HG03196 (cell line): ENCODE results near the gene PSD4.

ENCODE experiments used
- ATAC-seq: cut with Tn5 transposase; IDR thresholded peaks from one replicate; pipeline ENCODE4 v1.9.1; 2021; ENCODE audit not compliant: unreplicated experiment

Gene PSD4

GRCh38 chr2:113167115-113167932 lies 6.4 kb upstream of the PSD4 start:
- ATAC-seq = no peak

GRCh38 chr2:113167962-113168340 lies 5.8 kb upstream of the PSD4 start:
- no peak for ATAC-seq

GRCh38 chr2:113169002-113169530 lies 4.7 kb upstream of the PSD4 start:
- ATAC-seq = no peak

- no peak for ATAC-seq
Measured at GRCh38 chr2:113169586-113169985, 4.2 kb upstream of the PSD4 start.

- ATAC-seq = no peak
Measured at GRCh38 chr2:113171334-113172075, 2.3 kb upstream of the PSD4 start.

GRCh38 chr2:113172721-113173541 lies 840 bp upstream of the PSD4 start:
- ATAC-seq = no peak

GRCh38 chr2:113174376-113174750 lies 592 bp downstream of the PSD4 start:
- ATAC-seq = no peak

- ATAC-seq = peak; percentile 61
Measured at GRCh38 chr2:113175042-113175628, 1.4 kb downstream of the PSD4 start.

GRCh38 chr2:113175736-113176695 lies 2.2 kb downstream of the PSD4 start:
- no peak for ATAC-seq

- ATAC-seq = no peak
Measured at GRCh38 chr2:113176696-113177355, 3.1 kb downstream of the PSD4 start.

- no peak for ATAC-seq
Measured at GRCh38 chr2:113178069-113178746, 4.4 kb downstream of the PSD4 start.

- ATAC-seq = no peak
Measured at GRCh38 chr2:113178891-113179290, 5.1 kb downstream of the PSD4 start.

GRCh38 chr2:113179446-113180045 lies 5.8 kb downstream of the PSD4 start:
- ATAC-seq = no peak

GRCh38 chr2:113180131-113180946 lies 6.6 kb downstream of the PSD4 start:
- no peak for ATAC-seq

- no peak for ATAC-seq
Measured at GRCh38 chr2:113181258-113182051, 7.7 kb downstream of the PSD4 start.

- ATAC-seq = no peak
Measured at GRCh38 chr2:113182471-113183260, 8.9 kb downstream of the PSD4 start.
